HepG2 (cell line): ENCODE measurements around the gene B3GAT3. TPM values are rescaled to one million over a fixed set of nuclear protein-coding genes. Genes with fewer than 3 reads are reported as not detected.

ENCODE experiments used
- ATAC-seq: fragments of 200-7000 bp; cut with Tn5 transposase; 3 replicates; pipeline ENCODE4 v1.9.1; 2020; ENCODE audit warnings: mild to moderate bottlenecking, moderate library complexity
- Bru-seq: library from RNA; stranded (reverse); fragments of 400-500 nt; gene quantifications from one replicate; lab custom pipeline; 2021; lab: Mats Ljungman, UMichigan
- BruChase-seq, 2 experiments: library from RNA; stranded (reverse); fragments of 400-500 nt; gene quantifications; one replicate each; lab custom pipeline; 2021; lab: Mats Ljungman, UMichigan
- BruUV-seq: library from RNA; stranded (reverse); fragments of 400-500 nt; replicated peaks from 2 replicates; lab custom pipeline; 2021; lab: Mats Ljungman, UMichigan
- CTCF ChIA-PET: fragments of 300-600 bp; formaldehyde crosslinking; extraction: SDS; loops from one replicate; lab custom pipeline; 2021; ENCODE audit warnings: low total read pairs, inconsistent platforms, low intra/inter-chr PET ratio; lab: Yijun Ruan, JAX
- POLR2A ChIA-PET: fragments of 350-600 bp; sonication (Branson Sonifier 250); formaldehyde crosslinking; loops from one replicate; lab custom pipeline; 2020; ENCODE audit warnings: antibody characterized with exemption, inconsistent platforms; lab: Yijun Ruan, JAX
- DNase-seq: peaks from one replicate; pipeline ENCODE4 v3.0.0-alpha.2; 2015; ENCODE audit warnings: low spot score
- FAIRE-seq: peaks from 3 replicates; lab custom pipeline; 2011; peaks lifted over from hg19 to GRCh38; lab: Jason Lieb, UNC
- H2AFZ ChIP-seq: one replicate; pipeline ENCODE4 v1.6.1; 2011; ENCODE audit warnings: low read length, inconsistent platforms
- H3K27ac ChIP-seq: fragments of 300-600 bp; 3 replicates; pipeline ENCODE4 v1.8.0; 2011; ENCODE audit warnings: mixed run types, mild to moderate bottlenecking, mixed read lengths, low read length, inconsistent platforms; ENCODE audit not compliant: insufficient read depth; ENCODE audit errors: extremely low read length
- H3K27me3 ChIP-seq, 2 experiments: fragments of 200-600 bp in 1 of 2; 2 replicates in 1 of 2; 3 replicates in 1 of 2; pipeline versions ENCODE4 v1.6.0 to v1.8.0; 2011; ENCODE audit warnings: low read length in 2 of 2, mild to moderate bottlenecking in 2 of 2, moderate library complexity in 2 of 2, inconsistent platforms in 1 of 2; ENCODE audit not compliant: insufficient read depth in 2 of 2, control insufficient read depth in 1 of 2
- H3K36me3 ChIP-seq, 2 experiments: fragments of 200-600 bp in 1 of 2; replicated peaks in 1 of 2; 2 replicates in 1 of 2; 3 replicates in 1 of 2; pipeline versions ENCODE4 v1.5.1 to v1.8.0; 2011; ENCODE audit warnings: low read length in 2 of 2, inconsistent platforms in 1 of 2; ENCODE audit not compliant: insufficient read depth in 2 of 2, control insufficient read depth in 1 of 2
- H3K4me1 ChIP-seq: 2 replicates; pipeline ENCODE4 v1.5.1; 2012; ENCODE audit warnings: low read length, inconsistent platforms; ENCODE audit not compliant: insufficient read depth
- H3K4me2 ChIP-seq: 2 replicates; pipeline ENCODE4 v1.6.0; 2011; ENCODE audit warnings: low read depth, low read length, inconsistent platforms
- H3K4me3 ChIP-seq, 3 experiments: fragments of 200-600 bp in 1 of 3; sonication (generic), shearing (Covaris generic) in 1 of 3; replicated peaks in 1 of 3; 2 replicates each; pipeline ENCODE4 v1.5.1; 2011 to 2016; ENCODE audit warnings: low read length in 3 of 3, inconsistent platforms in 2 of 3, low read depth in 2 of 3, mild to moderate bottlenecking in 2 of 3, control low read depth in 1 of 3, mixed read lengths in 1 of 3; ENCODE audit not compliant: insufficient read depth in 1 of 3
- H3K79me2 ChIP-seq: one replicate; pipeline ENCODE4 v1.6.1; 2011; ENCODE audit warnings: low read length, inconsistent platforms; ENCODE audit not compliant: insufficient read depth
- H3K9ac ChIP-seq: 2 replicates; pipeline ENCODE4 v1.6.0; 2011; ENCODE audit warnings: mild to moderate bottlenecking, low read depth, low read length, inconsistent platforms; ENCODE audit not compliant: insufficient read depth
- H3K9me3 ChIP-seq: 2 replicates; pipeline ENCODE4 v1.5.1; 2012; ENCODE audit warnings: mild to moderate bottlenecking, low read length
- H4K20me1 ChIP-seq: 2 replicates; pipeline ENCODE4 v1.6.0; 2011; ENCODE audit warnings: inconsistent platforms, mild to moderate bottlenecking, low read length, moderate library complexity; ENCODE audit not compliant: insufficient read depth
- CENPT ChIP-seq: sonication (generic); formaldehyde crosslinking; IDR thresholded peaks from 2 replicates; pipeline ENCODE4 v1.8.0; 2022; ENCODE audit warnings: low read depth, mild to moderate bottlenecking, moderate library complexity, missing genetic modification reagents
- EP300 ChIP-seq, 3 experiments: sonication (generic) in 1 of 3; formaldehyde crosslinking in 1 of 3; IDR thresholded peaks; 2 replicates each; pipeline versions ENCODE4 v1.5.1 to v1.6.1; 2011 to 2020; ENCODE audit warnings: low read depth in 2 of 3, low read length in 2 of 3, borderline replicate concordance in 1 of 3, improper control_type of control experiment in 1 of 3, mild to moderate bottlenecking in 1 of 3, missing genetic modification reagents in 1 of 3, moderate library complexity in 1 of 3
- FOSL2 ChIP-seq: sonication (generic); formaldehyde crosslinking; IDR thresholded peaks from 2 replicates; pipeline ENCODE4 v1.4.0; 2020; ENCODE audit warnings: missing genetic modification reagents
- MAFG ChIP-seq: sonication (generic); formaldehyde crosslinking; IDR thresholded peaks from 2 replicates; pipeline ENCODE4 v1.5.1; 2020; ENCODE audit warnings: mild to moderate bottlenecking, missing genetic modification reagents
- PTBP1 ChIP-seq: fragments of 200-400 bp; formaldehyde crosslinking; IDR thresholded peaks from 2 replicates; pipeline ENCODE4 v1.6.1; 2018; ENCODE audit warnings: low read length, low read depth; ENCODE audit not compliant: poor library complexity, severe bottlenecking
- RBAK ChIP-seq: sonication (generic); formaldehyde crosslinking; IDR thresholded peaks from 2 replicates; pipeline ENCODE4 v1.5.1; 2020; ENCODE audit warnings: mild to moderate bottlenecking, missing genetic modification reagents
- SMAD9 ChIP-seq: sonication (generic); formaldehyde crosslinking; IDR thresholded peaks from 2 replicates; pipeline ENCODE4 v1.5.1; 2020; ENCODE audit warnings: mild to moderate bottlenecking, missing genetic modification reagents
- TBX2 ChIP-seq: sonication (generic); formaldehyde crosslinking; IDR thresholded peaks from 2 replicates; pipeline ENCODE4 v1.5.0; 2020; ENCODE audit warnings: missing genetic modification reagents, mild to moderate bottlenecking, borderline replicate concordance
- ZNF563 ChIP-seq: sonication (generic); formaldehyde crosslinking; IDR thresholded peaks from 2 replicates; pipeline ENCODE4 v1.8.0; 2022; ENCODE audit warnings: mild to moderate bottlenecking, moderate library complexity, missing genetic modification reagents
- WGBS: methylation state at CpG from one replicate; pipeline ENCODE4 v1.1.6; 2017; ENCODE audit warnings: low lambda C conversion rate; 5-methylcytosine and 5-hydroxymethylcytosine counted together
- in situ Hi-C: cut with HindIII; loops from 2 replicates; pipeline ENCODE4 v1.10.0; 2017; ENCODE audit warnings: low pct_unique_long_range_greater_than_20kb; ENCODE audit not compliant: extremely low pct_ligation_motif_present
- intact Hi-C: fragments of 100-400 bp; cut with micrococcal nuclease; formaldehyde crosslinking; loops from one replicate; pipeline ENCODE4 v1.10.0; 2022; ENCODE audit not compliant: unreplicated experiment
- long read RNA-seq, 2 experiments: library from RNA in 1 of 2; library from polyadenylated mRNA in 1 of 2; stranded (forward) in 1 of 2; unstranded in 1 of 2; transcript quantifications; one replicate each; pipeline ENCODE4 v2.0.0, GENCODE V29; 2019 to 2022
- polyA minus RNA-seq, 3 experiments: library from RNA; depleted of rRNA, polyadenylated mRNA; stranded (reverse); fragments of >200 nt; gene quantifications; 2 replicates each; pipeline ENCODE4 v1.2.3, GENCODE V29; 2011; ENCODE audit warnings: low replicate concordance in 1 of 3
- polyA plus RNA-seq, 8 experiments: library from polyadenylated mRNA; depleted of rRNA in 3 of 8; stranded (reverse) in 7 of 8; unstranded in 1 of 8; fragments of >200 nt; fragmentation: Illumina TruSeq in 4 of 8; extraction: Trizol in 4 of 8; gene quantifications; 2 replicates each; pipeline versions ENCODE4 v1.2.1 to v1.2.3, GENCODE V29; 2011 to 2016; ENCODE audit warnings: low read depth in 4 of 8, missing spikeins in 1 of 8, mixed read lengths in 1 of 8; ENCODE audit not compliant: insufficient read depth in 1 of 8
- total RNA-seq, 5 experiments: library from RNA; depleted of rRNA; stranded (reverse); fragments of >200 nt; fragmentation: Illumina TruSeq; extraction: Trizol; gene quantifications; 2 replicates each; pipeline ENCODE4 v1.2.3, GENCODE V29; 2016; ENCODE audit warnings: low read depth in 1 of 5
- TF ChIP-seq, protein P1 (sequence below): sonication (generic); formaldehyde crosslinking; IDR thresholded peaks from 2 replicates; pipeline ENCODE4 v1.5.0; 2020; ENCODE audit warnings: mild to moderate bottlenecking, missing genetic modification reagents
- TF ChIP-seq, protein P2 (sequence below): fragments of 450-650 bp; IDR thresholded peaks from 2 replicates; pipeline ENCODE4 v1.6.1; 2016
- TF ChIP-seq, protein P3 (sequence below): sonication (generic); formaldehyde crosslinking; IDR thresholded peaks from 2 replicates; pipeline ENCODE4 v1.8.1; 2023; ENCODE audit warnings: missing genetic modification reagents, mild to moderate bottlenecking, borderline replicate concordance

The B3GAT3 gene
- 8.4 and 21.3 TPM in 2 replicates for total RNA-seq (2016; rRNA removed; fragmentation: Illumina TruSeq; extraction: Trizol)
- 7.6 and 8.5 TPM in 2 replicates for total RNA-seq (2016; cell fraction: cytosol; rRNA removed; fragmentation: Illumina TruSeq; extraction: Trizol; ENCODE audit: low read depth)
- total RNA-seq (2016; cell fraction: insoluble cytoplasmic fraction; rRNA removed; fragmentation: Illumina TruSeq; extraction: Trizol) = 7.2 and 20.6 TPM in 2 replicates
- 12.5 and 15.3 TPM in 2 replicates for total RNA-seq (2016; cell fraction: membrane; rRNA removed; fragmentation: Illumina TruSeq; extraction: Trizol)
- 17.4 and 18.9 TPM in 2 replicates for total RNA-seq (2016; cell fraction: nucleus; rRNA removed; fragmentation: Illumina TruSeq; extraction: Trizol)
- 26.1 and 40.4 TPM in 2 replicates for polyA plus RNA-seq (2011; rRNA removed)
- 30.3 and 46.6 TPM in 2 replicates for polyA plus RNA-seq (2011; cell fraction: cytosol; rRNA removed)
- 51.0 and 53.9 TPM in 2 replicates for polyA plus RNA-seq (2011; cell fraction: nucleus; rRNA removed)
- 10.7 and 25.1 TPM in 2 replicates for polyA plus RNA-seq (2012)
- 9.0 and 11.1 TPM in 2 replicates for polyA plus RNA-seq (2016; cell fraction: cytosol; fragmentation: Illumina TruSeq; extraction: Trizol; ENCODE audit: low read depth)
- 9.2 and 10.9 TPM in 2 replicates for polyA plus RNA-seq (2016; cell fraction: insoluble cytoplasmic fraction; fragmentation: Illumina TruSeq; extraction: Trizol; ENCODE audit: low read depth)
- polyA plus RNA-seq (2016; cell fraction: membrane; fragmentation: Illumina TruSeq; extraction: Trizol; ENCODE audit: low read depth) = 12.7 and 14.3 TPM in 2 replicates
- 47.6 and 51.7 TPM in 2 replicates for polyA plus RNA-seq (2016; cell fraction: nucleus; fragmentation: Illumina TruSeq; extraction: Trizol; ENCODE audit: insufficient read depth, low read depth)
- polyA minus RNA-seq (2011; rRNA and poly(A)+ RNA removed; ENCODE audit: low replicate concordance) = 21.5 and 23.9 TPM in 2 replicates
- polyA minus RNA-seq (2011; cell fraction: cytosol; rRNA and poly(A)+ RNA removed) = 14.7 and 15.0 TPM in 2 replicates
- polyA minus RNA-seq (2011; cell fraction: nucleus; rRNA and poly(A)+ RNA removed) = 4.8 and 5.2 TPM in 2 replicates
- Bru-seq, nascent RNA = percentile 61 among the genes with signal in this experiment
- percentile 77 among the genes with signal in this experiment for BruChase-seq, experiment 1, labeled RNA remaining after a 6-hour chase
- BruChase-seq, experiment 2, labeled RNA remaining after a 2-hour chase = percentile 70 among the genes with signal in this experiment
- long read RNA-seq, experiment 1, transcript B3GAT3-201 (5 exons, 1,641 nt) = major isoform, 42 of 50 reads
- long read RNA-seq, experiment 1, partial matches to known transcripts = 4 of 50 reads
- long read RNA-seq, experiment 1, other reads (novel, unspliced or antisense) = 4 of 50 reads
- long read RNA-seq, experiment 2, transcript B3GAT3-201 (5 exons, 1,641 nt) = major isoform, 87 of 114 reads
- long read RNA-seq, experiment 2, partial matches to known transcripts = 19 of 114 reads
- long read RNA-seq, experiment 2, other reads (novel, unspliced or antisense) = 8 of 114 reads

DNA sequence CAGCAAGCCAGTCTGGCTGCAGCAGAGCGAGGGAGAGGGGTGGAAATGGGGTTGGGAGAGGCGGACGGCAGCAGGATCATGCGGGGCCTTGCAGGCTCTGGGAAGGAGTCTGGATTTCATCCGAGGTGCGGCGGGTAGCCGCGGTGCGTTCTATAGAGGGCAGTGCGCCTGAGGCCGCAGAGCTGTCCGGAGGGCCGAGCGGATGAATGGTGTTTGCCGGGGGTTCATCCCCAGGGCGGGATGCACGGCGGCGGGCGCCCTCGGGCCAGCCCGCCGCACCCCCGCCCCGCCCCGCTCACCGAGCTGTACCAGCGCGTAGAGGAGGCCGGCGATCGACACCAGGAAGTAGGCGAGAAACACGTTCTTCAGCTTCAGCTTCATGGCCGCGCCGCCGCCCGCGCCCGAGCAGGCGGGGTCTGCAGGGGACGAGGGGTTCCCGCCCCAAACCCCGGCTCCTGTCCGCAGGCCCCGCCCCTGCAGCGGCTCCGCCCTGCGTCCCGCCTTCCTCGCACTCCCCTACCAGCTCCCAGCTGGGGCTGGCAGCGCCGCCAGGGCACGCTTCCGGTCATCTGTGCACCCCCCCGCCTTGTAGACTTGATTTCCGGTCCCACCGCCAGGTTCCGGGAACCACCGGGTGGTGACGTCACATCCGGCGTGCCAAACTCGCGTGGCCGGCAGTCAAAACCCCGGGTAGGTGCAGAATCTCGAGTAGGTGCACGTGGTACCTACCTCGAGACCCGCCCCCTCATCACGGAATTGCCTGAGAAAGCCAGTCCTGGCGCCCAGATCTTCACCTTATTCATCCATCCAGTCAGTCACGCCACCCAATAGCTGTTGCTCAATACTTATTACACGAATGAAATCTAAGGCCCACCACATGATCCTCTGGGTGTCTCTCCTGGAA is at the start of gene B3GAT3:
TSS of gene B3GAT3 (minus strand) at position 420 of the 904 bp plus-strand sequence. CDS start at position 381, 39 bp downstream.
- ChIA-PET POLR2A (interaction anchor here (0.7 to 4.5 kb wide), 28 partner anchors 10 to 234 kb away, joined by 3 to 80 read pairs (median 6); partner anchors contain the start of genes C11orf98, CSKMT, EEF1G and EML3), CTCF (interaction anchor here (1.9 kb wide), 1 partner anchor 9 kb away, joined by 6 read pairs; the partner anchor contains the start of genes EML3 and ROM1)
- in situ Hi-C loops (no loop called here), intact Hi-C loops (no loop called here)
- peak; percentile 89 for FAIRE-seq
- peaks cover 11 to 19% of the 10 kb centered on the region in 2 experiments for H3K36me3 ChIP-seq
- peak within 1 kb of the TSS; percentile 83 for H3K9ac ChIP-seq
- peaks cover 4% of the 10 kb centered on the region for H3K79me2 ChIP-seq
- H3K27me3 ChIP-seq = no peaks in the 10 kb centered on the region; a peak in 1 of 5 replicates
- peak; percentile 95 for DNase-seq
- BruUV-seq = no TSS peak
- H3K4me1 ChIP-seq = peaks cover 21% of the 10 kb centered on the region
- no peaks in the 10 kb centered on the region for H3K9me3 ChIP-seq
- no peaks in the 10 kb centered on the region for H4K20me1 ChIP-seq
- peak within 1 kb of the TSS; percentile 72 for H3K27ac ChIP-seq
- 7% methylated on average over 18 of the region's 77 CpGs for WGBS
- no peak within 1 kb of the TSS for H2AFZ ChIP-seq
- ATAC-seq = peak; percentile 95
- peak within 1 kb of the TSS; percentile 74 to 90 (median 81) for H3K4me3 ChIP-seq
- H3K4me2 ChIP-seq = peak within 1 kb of the TSS; percentile 93
- no peak for TF ChIP-seq PTBP1
- TF ChIP-seq, protein P1, sequence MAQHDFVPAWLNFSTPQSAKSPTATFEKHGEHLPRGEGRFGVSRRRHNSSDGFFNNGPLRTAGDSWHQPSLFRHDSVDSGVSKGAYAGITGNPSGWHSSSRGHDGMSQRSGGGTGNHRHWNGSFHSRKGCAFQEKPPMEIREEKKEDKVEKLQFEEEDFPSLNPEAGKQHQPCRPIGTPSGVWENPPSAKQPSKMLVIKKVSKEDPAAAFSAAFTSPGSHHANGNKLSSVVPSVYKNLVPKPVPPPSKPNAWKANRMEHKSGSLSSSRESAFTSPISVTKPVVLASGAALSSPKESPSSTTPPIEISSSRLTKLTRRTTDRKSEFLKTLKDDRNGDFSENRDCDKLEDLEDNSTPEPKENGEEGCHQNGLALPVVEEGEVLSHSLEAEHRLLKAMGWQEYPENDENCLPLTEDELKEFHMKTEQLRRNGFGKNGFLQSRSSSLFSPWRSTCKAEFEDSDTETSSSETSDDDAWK (CRISPR knock-in tag) = no peak
- no peak for TF ChIP-seq ZNF563
- TF ChIP-seq TBX2 = peak; percentile 94
- peak; percentile 75 for TF ChIP-seq FOSL2 (CRISPR knock-in tag)
- 0 out of 4 replicates have a peak, but pooled peaks of 1 of the 2 experiments have one; percentile 18 for TF ChIP-seq EP300 (IDR thresholded peaks at IDR 0.05; ENCODE audit: low read depth in 2 of 2, low read length in 2 of 2)
- peak; percentile 74 for TF ChIP-seq EP300 (CRISPR knock-in tag; IDR thresholded peaks at IDR 0.05; ENCODE audit: borderline replicate concordance)
- no peak for TF ChIP-seq MAFG (CRISPR knock-in tag)
- peak; percentile 92; the same call in 1 of the 2 replicates for TF ChIP-seq SMAD9 (CRISPR knock-in tag)
- no peak for TF ChIP-seq RBAK (CRISPR knock-in tag)
- TF ChIP-seq CENPT (CRISPR knock-in tag) = no peak
- TF ChIP-seq, protein P2, sequence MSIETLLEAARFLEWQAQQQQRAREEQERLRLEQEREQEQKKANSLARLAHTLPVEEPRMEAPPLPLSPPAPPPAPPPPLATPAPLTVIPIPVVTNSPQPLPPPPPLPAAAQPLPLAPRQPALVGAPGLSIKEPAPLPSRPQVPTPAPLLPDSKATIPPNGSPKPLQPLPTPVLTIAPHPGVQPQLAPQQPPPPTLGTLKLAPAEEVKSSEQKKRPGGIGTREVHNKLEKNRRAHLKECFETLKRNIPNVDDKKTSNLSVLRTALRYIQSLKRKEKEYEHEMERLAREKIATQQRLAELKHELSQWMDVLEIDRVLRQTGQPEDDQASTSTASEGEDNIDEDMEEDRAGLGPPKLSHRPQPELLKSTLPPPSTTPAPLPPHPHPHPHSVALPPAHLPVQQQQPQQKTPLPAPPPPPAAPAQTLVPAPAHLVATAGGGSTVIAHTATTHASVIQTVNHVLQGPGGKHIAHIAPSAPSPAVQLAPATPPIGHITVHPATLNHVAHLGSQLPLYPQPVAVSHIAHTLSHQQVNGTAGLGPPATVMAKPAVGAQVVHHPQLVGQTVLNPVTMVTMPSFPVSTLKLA = peak; percentile 96
- TF ChIP-seq, protein P3, sequence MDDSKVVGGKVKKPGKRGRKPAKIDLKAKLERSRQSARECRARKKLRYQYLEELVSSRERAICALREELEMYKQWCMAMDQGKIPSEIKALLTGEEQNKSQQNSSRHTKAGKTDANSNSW (CRISPR knock-in tag) = 0 out of 2 replicates have a peak, but pooled peaks have one; percentile 69
